ENCODE data around the gene CGN. TPM values are rescaled to one million over a fixed set of nuclear protein-coding genes. Genes with fewer than 3 reads are reported as not detected.

CGN gene
- total and polyA plus RNA-seq, 2 of the 13 experiments (the other 11 are each of a cell fraction or from before 2014, with no cell fraction given) = 0.75 to 0.81 TPM

DNA sequence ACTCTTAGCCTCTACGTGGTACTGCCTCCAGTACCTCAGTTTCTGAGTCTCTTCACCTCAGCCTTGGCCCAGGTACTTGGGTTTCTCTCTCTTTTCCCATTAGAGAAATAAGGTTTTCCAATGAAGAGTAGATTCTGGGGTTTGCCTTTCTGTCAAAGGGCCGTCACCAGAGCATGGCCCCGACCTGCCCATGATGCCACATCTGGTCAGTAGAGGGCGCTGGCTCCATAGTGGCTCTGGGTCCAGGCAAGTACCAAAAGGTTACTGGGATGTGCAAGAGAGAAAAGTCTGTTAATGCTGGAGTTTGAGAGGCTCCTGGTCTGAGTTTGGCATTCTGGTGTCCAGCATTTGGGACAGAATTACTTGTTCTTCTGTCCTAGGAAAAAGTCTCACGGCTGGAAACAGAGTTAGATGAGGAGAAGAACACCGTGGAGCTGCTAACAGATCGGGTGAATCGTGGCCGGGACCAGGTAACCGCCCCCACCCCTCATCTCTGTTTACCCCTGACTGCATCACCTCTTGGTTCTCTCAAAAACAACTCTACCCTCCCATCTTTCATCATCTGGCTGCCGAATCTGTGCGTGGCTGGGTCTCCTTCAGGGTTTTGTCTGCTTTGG, 23.6 kb downstream of the CGN start (continued):
- TF ChIP-seq, protein P1, sequence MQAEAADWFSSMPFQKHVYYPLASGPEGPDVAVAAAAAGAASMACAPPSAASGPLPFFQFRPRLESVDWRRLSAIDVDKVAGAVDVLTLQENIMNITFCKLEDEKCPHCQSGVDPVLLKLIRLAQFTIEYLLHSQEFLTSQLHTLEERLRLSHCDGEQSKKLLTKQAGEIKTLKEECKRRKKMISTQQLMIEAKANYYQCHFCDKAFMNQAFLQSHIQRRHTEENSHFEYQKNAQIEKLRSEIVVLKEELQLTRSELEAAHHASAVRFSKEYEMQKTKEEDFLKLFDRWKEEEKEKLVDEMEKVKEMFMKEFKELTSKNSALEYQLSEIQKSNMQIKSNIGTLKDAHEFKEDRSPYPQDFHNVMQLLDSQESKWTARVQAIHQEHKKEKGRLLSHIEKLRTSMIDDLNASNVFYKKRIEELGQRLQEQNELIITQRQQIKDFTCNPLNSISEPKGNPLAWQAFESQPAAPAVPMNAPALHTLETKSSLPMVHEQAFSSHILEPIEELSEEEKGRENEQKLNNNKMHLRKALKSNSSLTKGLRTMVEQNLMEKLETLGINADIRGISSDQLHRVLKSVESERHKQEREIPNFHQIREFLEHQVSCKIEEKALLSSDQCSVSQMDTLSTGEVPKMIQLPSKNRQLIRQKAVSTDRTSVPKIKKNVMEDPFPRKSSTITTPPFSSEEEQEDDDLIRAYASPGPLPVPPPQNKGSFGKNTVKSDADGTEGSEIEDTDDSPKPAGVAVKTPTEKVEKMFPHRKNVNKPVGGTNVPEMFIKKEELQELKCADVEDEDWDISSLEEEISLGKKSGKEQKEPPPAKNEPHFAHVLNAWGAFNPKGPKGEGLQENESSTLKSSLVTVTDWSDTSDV (CRISPR knock-in tag; IDR thresholded peaks at IDR 0.05) = no peak
- TF ChIP-seq, protein P2, sequence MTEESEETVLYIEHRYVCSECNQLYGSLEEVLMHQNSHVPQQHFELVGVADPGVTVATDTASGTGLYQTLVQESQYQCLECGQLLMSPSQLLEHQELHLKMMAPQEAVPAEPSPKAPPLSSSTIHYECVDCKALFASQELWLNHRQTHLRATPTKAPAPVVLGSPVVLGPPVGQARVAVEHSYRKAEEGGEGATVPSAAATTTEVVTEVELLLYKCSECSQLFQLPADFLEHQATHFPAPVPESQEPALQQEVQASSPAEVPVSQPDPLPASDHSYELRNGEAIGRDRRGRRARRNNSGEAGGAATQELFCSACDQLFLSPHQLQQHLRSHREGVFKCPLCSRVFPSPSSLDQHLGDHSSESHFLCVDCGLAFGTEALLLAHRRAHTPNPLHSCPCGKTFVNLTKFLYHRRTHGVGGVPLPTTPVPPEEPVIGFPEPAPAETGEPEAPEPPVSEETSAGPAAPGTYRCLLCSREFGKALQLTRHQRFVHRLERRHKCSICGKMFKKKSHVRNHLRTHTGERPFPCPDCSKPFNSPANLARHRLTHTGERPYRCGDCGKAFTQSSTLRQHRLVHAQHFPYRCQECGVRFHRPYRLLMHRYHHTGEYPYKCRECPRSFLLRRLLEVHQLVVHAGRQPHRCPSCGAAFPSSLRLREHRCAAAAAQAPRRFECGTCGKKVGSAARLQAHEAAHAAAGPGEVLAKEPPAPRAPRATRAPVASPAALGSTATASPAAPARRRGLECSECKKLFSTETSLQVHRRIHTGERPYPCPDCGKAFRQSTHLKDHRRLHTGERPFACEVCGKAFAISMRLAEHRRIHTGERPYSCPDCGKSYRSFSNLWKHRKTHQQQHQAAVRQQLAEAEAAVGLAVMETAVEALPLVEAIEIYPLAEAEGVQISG (CRISPR knock-in tag; IDR thresholded peaks at IDR 0.05) = no peak
- TF ChIP-seq, protein P3, sequence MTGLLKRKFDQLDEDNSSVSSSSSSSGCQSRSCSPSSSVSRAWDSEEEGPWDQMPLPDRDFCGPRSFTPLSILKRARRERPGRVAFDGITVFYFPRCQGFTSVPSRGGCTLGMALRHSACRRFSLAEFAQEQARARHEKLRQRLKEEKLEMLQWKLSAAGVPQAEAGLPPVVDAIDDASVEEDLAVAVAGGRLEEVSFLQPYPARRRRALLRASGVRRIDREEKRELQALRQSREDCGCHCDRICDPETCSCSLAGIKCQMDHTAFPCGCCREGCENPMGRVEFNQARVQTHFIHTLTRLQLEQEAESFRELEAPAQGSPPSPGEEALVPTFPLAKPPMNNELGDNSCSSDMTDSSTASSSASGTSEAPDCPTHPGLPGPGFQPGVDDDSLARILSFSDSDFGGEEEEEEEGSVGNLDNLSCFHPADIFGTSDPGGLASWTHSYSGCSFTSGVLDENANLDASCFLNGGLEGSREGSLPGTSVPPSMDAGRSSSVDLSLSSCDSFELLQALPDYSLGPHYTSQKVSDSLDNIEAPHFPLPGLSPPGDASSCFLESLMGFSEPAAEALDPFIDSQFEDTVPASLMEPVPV (CRISPR knock-in tag; IDR thresholded peaks at IDR 0.05) = no peak
- TF ChIP-seq FOXO1 (CRISPR knock-in tag; IDR thresholded peaks at IDR 0.05) = no peak
- TF ChIP-seq, protein P4, sequence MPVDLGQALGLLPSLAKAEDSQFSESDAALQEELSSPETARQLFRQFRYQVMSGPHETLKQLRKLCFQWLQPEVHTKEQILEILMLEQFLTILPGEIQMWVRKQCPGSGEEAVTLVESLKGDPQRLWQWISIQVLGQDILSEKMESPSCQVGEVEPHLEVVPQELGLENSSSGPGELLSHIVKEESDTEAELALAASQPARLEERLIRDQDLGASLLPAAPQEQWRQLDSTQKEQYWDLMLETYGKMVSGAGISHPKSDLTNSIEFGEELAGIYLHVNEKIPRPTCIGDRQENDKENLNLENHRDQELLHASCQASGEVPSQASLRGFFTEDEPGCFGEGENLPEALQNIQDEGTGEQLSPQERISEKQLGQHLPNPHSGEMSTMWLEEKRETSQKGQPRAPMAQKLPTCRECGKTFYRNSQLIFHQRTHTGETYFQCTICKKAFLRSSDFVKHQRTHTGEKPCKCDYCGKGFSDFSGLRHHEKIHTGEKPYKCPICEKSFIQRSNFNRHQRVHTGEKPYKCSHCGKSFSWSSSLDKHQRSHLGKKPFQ (CRISPR knock-in tag; IDR thresholded peaks at IDR 0.05; ENCODE audit: insufficient replicate concordance) = no peak
- TF ChIP-seq, protein P5, sequence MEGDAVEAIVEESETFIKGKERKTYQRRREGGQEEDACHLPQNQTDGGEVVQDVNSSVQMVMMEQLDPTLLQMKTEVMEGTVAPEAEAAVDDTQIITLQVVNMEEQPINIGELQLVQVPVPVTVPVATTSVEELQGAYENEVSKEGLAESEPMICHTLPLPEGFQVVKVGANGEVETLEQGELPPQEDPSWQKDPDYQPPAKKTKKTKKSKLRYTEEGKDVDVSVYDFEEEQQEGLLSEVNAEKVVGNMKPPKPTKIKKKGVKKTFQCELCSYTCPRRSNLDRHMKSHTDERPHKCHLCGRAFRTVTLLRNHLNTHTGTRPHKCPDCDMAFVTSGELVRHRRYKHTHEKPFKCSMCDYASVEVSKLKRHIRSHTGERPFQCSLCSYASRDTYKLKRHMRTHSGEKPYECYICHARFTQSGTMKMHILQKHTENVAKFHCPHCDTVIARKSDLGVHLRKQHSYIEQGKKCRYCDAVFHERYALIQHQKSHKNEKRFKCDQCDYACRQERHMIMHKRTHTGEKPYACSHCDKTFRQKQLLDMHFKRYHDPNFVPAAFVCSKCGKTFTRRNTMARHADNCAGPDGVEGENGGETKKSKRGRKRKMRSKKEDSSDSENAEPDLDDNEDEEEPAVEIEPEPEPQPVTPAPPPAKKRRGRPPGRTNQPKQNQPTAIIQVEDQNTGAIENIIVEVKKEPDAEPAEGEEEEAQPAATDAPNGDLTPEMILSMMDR (CRISPR knock-in tag; IDR thresholded peaks at IDR 0.05) = peak; percentile 93
- TF ChIP-seq, protein P6, sequence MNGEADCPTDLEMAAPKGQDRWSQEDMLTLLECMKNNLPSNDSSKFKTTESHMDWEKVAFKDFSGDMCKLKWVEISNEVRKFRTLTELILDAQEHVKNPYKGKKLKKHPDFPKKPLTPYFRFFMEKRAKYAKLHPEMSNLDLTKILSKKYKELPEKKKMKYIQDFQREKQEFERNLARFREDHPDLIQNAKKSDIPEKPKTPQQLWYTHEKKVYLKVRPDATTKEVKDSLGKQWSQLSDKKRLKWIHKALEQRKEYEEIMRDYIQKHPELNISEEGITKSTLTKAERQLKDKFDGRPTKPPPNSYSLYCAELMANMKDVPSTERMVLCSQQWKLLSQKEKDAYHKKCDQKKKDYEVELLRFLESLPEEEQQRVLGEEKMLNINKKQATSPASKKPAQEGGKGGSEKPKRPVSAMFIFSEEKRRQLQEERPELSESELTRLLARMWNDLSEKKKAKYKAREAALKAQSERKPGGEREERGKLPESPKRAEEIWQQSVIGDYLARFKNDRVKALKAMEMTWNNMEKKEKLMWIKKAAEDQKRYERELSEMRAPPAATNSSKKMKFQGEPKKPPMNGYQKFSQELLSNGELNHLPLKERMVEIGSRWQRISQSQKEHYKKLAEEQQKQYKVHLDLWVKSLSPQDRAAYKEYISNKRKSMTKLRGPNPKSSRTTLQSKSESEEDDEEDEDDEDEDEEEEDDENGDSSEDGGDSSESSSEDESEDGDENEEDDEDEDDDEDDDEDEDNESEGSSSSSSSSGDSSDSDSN (CRISPR knock-in tag; IDR thresholded peaks at IDR 0.05) = no peak
- no peak for TF ChIP-seq POLR2A (IDR thresholded peaks at IDR 0.05; ENCODE audit: insufficient read depth in 1 of 2, low read depth in 2 of 2, low read length in 2 of 2)
- TF ChIP-seq, protein P7, sequence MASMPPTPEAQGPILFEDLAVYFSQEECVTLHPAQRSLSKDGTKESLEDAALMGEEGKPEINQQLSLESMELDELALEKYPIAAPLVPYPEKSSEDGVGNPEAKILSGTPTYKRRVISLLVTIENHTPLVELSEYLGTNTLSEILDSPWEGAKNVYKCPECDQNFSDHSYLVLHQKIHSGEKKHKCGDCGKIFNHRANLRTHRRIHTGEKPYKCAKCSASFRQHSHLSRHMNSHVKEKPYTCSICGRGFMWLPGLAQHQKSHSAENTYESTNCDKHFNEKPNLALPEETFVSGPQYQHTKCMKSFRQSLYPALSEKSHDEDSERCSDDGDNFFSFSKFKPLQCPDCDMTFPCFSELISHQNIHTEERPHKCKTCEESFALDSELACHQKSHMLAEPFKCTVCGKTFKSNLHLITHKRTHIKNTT (CRISPR knock-in tag; IDR thresholded peaks at IDR 0.05) = no peak
- TF ChIP-seq RXRB (CRISPR knock-in tag; IDR thresholded peaks at IDR 0.05; ENCODE audit: borderline replicate concordance) = peak; percentile 38; the same call in 1 of the 2 replicates
- TF ChIP-seq, protein P8, sequence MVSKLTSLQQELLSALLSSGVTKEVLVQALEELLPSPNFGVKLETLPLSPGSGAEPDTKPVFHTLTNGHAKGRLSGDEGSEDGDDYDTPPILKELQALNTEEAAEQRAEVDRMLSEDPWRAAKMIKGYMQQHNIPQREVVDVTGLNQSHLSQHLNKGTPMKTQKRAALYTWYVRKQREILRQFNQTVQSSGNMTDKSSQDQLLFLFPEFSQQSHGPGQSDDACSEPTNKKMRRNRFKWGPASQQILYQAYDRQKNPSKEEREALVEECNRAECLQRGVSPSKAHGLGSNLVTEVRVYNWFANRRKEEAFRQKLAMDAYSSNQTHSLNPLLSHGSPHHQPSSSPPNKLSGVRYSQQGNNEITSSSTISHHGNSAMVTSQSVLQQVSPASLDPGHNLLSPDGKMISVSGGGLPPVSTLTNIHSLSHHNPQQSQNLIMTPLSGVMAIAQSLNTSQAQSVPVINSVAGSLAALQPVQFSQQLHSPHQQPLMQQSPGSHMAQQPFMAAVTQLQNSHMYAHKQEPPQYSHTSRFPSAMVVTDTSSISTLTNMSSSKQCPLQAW (CRISPR knock-in tag; IDR thresholded peaks at IDR 0.05) = peak; percentile 36; the same call in 1 of the 2 replicates
